IPS DF 6.9 (cell line): ENCODE results near the gene ATP6V1B1.

Experiments used
- DNase-seq: peaks from one replicate; pipeline ENCODE4 v3.0.0-alpha.2; 2013; ENCODE audit warnings: low read depth, low spot score
- H3K27ac ChIP-seq: one replicate; pipeline ENCODE4 v1.5.1; 2013; ENCODE audit warnings: low read length, control low read depth
- H3K27me3 ChIP-seq: 2 replicates; pipeline ENCODE4 v1.6.1; 2013; ENCODE audit warnings: mild to moderate bottlenecking, low read length; ENCODE audit not compliant: control insufficient read depth, insufficient read depth
- H3K36me3 ChIP-seq: 2 replicates; pipeline ENCODE4 v1.6.1; 2013; ENCODE audit warnings: low read length; ENCODE audit not compliant: control insufficient read depth, insufficient read depth
- H3K4me1 ChIP-seq: 2 replicates; pipeline ENCODE4 v1.6.1; 2013; ENCODE audit warnings: low read length; ENCODE audit not compliant: control insufficient read depth, insufficient read depth
- H3K4me3 ChIP-seq: 2 replicates; pipeline ENCODE4 v1.5.1; 2013; ENCODE audit warnings: mild to moderate bottlenecking, low read length
- H3K9me3 ChIP-seq: 2 replicates; pipeline ENCODE4 v1.6.1; 2013; ENCODE audit warnings: low read length, inconsistent platforms; ENCODE audit not compliant: control insufficient read depth, insufficient read depth
- WGBS: extraction: QIAGEN DNeasy Blood & Tissue Kit; methylation state at CpG from one replicate; pipeline ENCODE4 v1.1.7; 2013; ENCODE audit warnings: mixed read lengths, missing lambda C conversion rate; ENCODE audit not compliant: insufficient read length, insufficient coverage; 5-methylcytosine and 5-hydroxymethylcytosine counted together

Gene ATP6V1B1

DNA sequence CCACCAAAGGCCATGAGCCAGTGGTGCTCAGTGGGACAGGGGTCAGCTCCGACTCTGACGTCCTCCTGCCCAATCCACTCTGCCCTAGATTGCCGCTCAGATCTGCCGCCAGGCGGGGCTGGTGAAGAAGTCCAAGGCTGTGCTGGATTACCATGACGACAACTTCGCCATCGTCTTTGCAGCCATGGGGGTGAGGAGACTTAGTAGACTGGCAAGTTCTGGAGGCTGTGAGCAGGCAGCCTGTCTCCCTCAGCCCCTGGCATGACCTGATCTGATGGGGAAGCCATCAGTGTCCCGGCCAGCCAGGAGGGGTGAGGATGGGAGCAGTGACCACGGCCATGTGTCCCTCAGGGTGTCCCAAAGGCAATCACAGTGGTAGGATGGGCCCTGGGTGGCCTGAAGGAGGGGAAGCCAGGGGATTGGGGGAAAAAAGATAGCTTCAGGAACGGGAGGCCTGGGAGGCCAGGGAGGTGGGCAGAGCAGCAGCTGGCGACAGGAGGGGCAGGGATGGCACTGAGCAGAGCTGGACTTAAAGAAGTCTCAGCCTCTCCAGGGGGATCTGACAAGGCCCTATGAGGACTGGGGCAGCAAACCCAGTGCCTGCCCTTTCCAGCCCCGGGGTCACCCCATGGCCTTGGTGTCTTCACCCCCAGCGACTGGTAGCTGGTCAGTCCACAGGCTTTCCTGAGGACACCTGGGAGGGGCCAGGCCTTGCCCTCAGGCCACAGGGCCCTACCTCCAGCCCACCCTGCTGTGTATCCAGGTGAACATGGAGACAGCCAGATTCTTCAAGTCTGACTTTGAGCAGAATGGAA is 25.3 kb downstream of the ATP6V1B1 start:
- no peak overlapping the region for H3K4me3 ChIP-seq
- DNase-seq: no peak
- no peaks in the 10 kb centered on the region for H3K9me3 ChIP-seq
- peaks cover 3% of the 10 kb centered on the region; the same call in 1 of the 2 replicates for H3K4me1 ChIP-seq
- H3K36me3 ChIP-seq: no peaks in the 10 kb centered on the region
- WGBS: no CpG with 5 or more reads among the region's 14 CpGs
- H3K27me3 ChIP-seq: peaks cover 10% of the 10 kb centered on the region; the same call in 1 of the 2 replicates
- H3K27ac ChIP-seq: no peak overlapping the region

DNA sequence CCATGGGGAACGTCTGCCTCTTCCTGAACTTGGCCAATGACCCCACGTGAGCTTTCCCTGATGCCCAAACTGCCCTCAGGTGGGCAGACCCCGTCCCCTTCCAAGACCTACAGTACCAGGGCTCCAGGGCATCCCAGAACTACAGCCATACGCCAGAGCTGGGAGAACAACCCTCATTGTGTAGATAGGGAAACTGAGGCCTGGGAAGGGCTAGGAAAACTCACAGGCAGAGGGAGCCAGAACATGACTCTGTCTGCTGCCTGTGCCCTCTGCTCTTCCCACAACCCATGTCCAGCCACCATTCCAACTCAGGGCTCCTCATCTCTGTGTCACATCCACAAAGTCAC is 25.9 kb downstream of the ATP6V1B1 start:
- H3K27ac ChIP-seq: no peak overlapping the region
- no CpG with 5 or more reads among the region's 4 CpGs for WGBS
- H3K9me3 ChIP-seq: no peaks in the 10 kb centered on the region
- no peak for DNase-seq
- no peaks in the 10 kb centered on the region for H3K36me3 ChIP-seq
- no peak overlapping the region for H3K4me3 ChIP-seq
- H3K27me3 ChIP-seq: peaks cover 10% of the 10 kb centered on the region; the same call in 1 of the 2 replicates
- H3K4me1 ChIP-seq: peaks cover 3% of the 10 kb centered on the region; the same call in 1 of the 2 replicates

DNA sequence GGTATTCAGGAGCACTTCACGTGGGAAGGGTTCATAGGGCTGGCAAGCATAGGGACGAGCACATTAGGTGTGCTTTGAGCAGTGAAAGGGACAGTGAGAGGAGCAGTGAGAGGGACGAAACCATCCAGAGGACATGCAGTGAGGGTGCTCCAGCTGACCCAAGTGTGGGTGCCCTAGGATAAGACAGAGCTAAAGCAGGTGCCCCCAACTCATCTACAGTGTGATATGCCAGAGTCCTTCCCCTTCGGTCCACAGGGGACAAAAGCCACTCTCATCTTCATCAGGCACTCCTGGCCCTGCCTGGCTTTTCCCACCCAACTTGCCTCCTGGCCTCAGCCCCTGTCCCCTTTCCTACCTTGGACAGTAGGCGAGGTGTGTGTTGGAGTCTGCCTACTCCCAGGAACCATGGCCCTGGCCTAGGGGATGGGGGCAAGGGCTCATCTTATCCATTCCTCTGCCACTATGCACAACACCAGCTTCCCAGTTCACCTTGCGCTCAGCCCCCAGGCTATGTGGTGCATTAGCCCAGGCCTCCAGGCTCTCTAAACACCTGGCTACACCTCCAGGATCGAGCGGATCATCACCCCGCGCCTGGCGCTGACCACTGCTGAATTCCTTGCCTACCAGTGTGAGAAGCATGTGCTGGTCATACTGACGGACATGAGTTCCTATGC is 26.6 kb downstream of the ATP6V1B1 start:
- Histone ChIP-seq H3K4me1 (peaks cover 3% of the 10 kb centered on the region; the same call in 1 of the 2 replicates), H3K36me3 (no peaks in the 10 kb centered on the region), H3K27me3 (peaks cover 10% of the 10 kb centered on the region; the same call in 1 of the 2 replicates), H3K9me3 (no peaks in the 10 kb centered on the region), H3K4me3 (no peak overlapping the region), H3K27ac (no peak overlapping the region)
- DNase-seq: no peak
- no CpG with 5 or more reads among the region's 12 CpGs for WGBS

DNA sequence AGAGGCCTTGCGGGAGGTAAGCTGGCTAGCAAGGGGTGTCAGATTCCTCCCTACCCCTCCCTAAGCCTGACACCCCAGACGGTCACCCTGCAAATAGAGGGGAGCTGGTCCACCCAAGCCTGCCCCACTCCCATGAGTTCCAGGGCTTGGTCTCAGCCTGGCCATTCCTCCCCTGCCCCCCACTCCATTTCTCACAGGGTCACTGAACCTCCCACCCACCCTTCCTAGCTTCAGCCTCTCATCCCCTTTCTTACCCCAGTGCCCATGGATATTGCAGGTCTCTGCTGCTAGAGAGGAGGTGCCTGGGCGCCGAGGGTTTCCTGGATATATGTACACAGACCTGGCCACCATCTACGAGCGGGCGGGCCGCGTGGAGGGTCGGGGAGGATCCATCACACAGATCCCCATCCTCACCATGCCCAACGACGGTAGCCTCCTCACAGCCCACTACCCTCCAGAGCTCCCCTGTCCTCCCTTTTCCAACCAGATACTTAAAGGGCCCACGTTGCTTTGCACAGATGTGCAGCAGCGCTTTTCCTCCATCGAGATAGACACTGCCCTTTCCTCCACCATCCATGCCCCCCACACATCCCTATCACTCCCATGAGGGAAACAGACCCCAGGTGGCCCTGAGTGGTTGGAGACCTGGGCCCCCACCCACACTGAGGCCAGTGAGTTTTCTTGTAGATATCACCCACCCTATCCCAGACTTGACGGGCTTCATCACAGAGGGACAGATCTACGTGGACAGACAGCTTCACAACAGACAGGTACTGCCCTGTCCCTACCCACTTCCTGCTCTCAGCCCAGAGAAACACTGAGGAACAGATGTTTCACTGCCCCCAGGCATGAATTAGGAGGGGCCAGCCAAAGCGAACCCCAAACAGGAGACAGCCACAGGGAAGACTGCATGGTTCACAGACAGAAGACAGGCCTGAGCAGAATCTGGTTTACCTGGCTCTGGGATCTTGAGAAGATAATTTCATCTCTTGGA is 27.5 kb downstream of the ATP6V1B1 start:
- no CpG with 5 or more reads among the region's 18 CpGs for WGBS
- H3K27ac ChIP-seq: no peak overlapping the region
- no peaks in the 10 kb centered on the region for H3K36me3 ChIP-seq
- H3K4me3 ChIP-seq: no peak overlapping the region
- H3K27me3 ChIP-seq: peaks cover 10% of the 10 kb centered on the region; the same call in 1 of the 2 replicates
- DNase-seq: no peak
- peaks cover 3% of the 10 kb centered on the region; the same call in 1 of the 2 replicates for H3K4me1 ChIP-seq
- H3K9me3 ChIP-seq: no peaks in the 10 kb centered on the region

DNA sequence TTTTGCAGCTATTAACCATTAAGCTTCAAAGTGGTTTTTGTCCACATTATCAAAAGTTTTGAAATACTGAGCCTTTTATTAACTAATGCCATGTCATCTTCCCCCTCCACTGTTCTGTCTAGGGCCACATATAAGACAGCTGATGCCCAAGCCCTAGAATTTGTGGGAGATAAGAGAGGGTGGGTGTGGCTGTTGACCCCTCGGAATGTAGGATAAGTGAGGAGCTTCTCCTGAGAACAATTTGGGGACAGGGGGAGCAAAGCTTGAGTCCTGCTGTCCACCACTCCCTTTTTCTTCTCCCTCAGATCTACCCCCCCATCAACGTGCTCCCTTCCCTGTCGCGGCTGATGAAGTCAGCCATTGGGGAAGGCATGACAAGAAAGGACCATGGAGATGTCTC is 28.4 kb downstream of the ATP6V1B1 start:
- Histone ChIP-seq H3K27ac (no peak overlapping the region), H3K9me3 (no peaks in the 10 kb centered on the region), H3K4me3 (no peak overlapping the region), H3K36me3 (no peaks in the 10 kb centered on the region), H3K4me1 (peaks cover 3% of the 10 kb centered on the region; the same call in 1 of the 2 replicates), H3K27me3 (peaks cover 10% of the 10 kb centered on the region; the same call in 1 of the 2 replicates)
- no peak for DNase-seq
- no CpG with 5 or more reads among the region's 4 CpGs for WGBS

DNA sequence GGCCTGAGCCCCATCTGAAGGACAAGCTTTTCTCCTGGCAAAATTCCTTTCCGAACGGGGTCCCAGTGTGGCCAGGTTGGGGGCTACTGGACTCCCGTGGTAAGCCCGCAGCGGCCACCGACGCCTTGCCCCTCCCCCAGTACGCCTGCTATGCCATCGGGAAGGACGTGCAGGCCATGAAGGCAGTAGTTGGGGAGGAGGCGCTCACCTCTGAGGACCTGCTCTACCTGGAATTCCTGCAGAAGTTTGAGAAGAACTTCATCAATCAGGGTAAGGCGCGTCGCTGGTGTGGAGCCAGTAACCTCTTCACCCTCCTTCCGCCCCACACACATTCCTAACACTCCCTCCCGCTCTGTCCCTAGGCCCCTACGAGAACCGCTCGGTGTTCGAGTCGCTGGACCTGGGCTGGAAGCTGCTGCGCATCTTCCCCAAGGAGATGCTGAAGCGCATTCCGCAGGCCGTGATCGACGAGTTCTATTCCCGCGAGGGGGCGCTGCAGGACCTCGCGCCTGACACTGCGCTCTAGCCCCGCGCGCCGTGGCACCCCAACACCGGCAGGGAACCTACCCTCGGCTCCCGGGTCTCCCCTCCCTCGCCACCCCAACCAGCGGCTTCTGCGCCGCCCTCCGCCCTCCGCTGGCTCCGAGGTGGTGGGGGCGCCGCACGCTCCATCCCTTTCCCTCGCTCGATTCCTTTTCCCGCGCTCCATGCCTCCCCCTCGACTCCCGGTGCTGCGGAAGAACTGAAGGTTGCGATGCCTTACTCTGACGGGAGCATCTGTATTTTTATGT is 29.1 kb downstream of the ATP6V1B1 start:
- Histone ChIP-seq H3K4me1 (peaks cover 3% of the 10 kb centered on the region; the same call in 1 of the 2 replicates), H3K9me3 (no peaks in the 10 kb centered on the region), H3K27ac (no peak overlapping the region), H3K27me3 (peaks cover 10% of the 10 kb centered on the region; the same call in 1 of the 2 replicates), H3K36me3 (no peaks in the 10 kb centered on the region), H3K4me3 (peak overlapping the region; percentile 8; the same call in 1 of the 2 replicates)
- WGBS: no CpG with 5 or more reads among the region's 59 CpGs
- DNase-seq: no peak

DNA sequence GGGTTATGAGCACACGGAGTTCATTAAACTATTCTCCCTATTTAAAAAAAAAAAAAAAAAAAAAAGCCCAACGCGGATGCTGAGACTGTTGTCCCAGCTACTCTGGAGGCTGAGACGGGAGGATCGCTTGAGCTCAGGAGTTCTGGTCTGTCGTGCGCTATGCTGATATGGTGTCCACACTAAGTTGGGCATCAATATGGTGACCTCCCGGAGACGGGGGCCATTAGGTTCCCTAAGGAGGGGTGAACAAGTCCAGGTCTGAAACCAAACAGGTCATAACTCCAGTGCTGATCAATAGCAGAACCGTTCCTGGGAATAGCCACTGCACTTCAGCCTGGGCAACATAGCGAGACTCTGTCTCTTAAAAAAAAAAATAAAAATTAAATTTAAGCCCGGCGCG is 29.8 kb downstream of the ATP6V1B1 start:
- Histone ChIP-seq H3K27me3 (peaks cover 10% of the 10 kb centered on the region; the same call in 1 of the 2 replicates), H3K36me3 (no peaks in the 10 kb centered on the region), H3K4me3 (no peak overlapping the region), H3K27ac (no peak overlapping the region), H3K4me1 (peaks cover 3% of the 10 kb centered on the region; the same call in 1 of the 2 replicates), H3K9me3 (no peaks in the 10 kb centered on the region)
- no CpG with 5 or more reads among the region's 14 CpGs for WGBS
- DNase-seq: no peak

DNA sequence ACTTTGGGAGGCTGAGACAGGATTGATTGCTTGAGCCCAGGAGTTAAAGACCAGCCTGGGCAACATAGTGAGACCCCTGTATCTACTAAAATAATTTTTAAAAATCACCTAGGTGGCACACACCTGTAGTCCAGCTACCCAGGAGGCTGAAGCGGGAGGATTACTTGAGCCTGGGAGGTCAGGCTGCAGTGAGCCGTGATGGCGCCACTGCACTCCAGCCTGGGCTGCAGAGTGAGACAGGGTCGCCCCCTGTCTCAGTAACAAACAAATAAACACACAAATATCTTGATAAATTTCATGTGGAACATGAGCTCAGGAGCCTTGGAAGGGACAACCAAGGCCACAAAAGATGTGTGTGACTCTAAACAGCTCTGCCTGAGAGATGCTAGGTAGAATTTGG is 31.0 kb downstream of the ATP6V1B1 start:
- H3K9me3 ChIP-seq: no peaks in the 10 kb centered on the region
- no peak overlapping the region for H3K27ac ChIP-seq
- no peaks in the 10 kb centered on the region for H3K36me3 ChIP-seq
- peaks cover 3% of the 10 kb centered on the region; the same call in 1 of the 2 replicates for H3K4me1 ChIP-seq
- H3K4me3 ChIP-seq: no peak overlapping the region
- WGBS: no CpG with 5 or more reads among the region's 4 CpGs
- H3K27me3 ChIP-seq: peaks cover 10% of the 10 kb centered on the region; the same call in 1 of the 2 replicates
- DNase-seq: no peak

DNA sequence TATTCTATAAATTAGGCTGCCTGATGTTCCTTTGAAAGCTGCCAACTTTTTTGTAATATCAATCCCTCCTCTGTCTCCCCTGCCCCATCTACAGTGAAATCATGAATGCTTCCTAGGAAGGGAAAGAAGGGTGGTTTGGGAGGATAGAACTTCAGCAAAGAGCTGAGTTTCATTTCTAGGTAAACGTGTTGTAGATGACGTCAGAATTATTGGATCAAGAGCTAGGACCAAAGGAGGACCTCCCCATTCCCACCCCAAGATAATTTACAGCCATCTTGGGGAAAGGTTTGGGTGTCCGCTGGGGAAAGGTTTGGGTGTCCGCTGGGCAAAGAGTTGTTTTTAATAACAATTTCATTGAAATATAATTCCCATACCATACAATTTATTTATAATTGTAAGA is 31.5 kb downstream of the ATP6V1B1 start:
- no CpG with 5 or more reads among the region's 4 CpGs for WGBS
- Histone ChIP-seq H3K4me3 (no peak overlapping the region), H3K9me3 (no peaks in the 10 kb centered on the region), H3K36me3 (no peaks in the 10 kb centered on the region), H3K4me1 (peaks cover 3% of the 10 kb centered on the region; the same call in 1 of the 2 replicates), H3K27me3 (peaks cover 10% of the 10 kb centered on the region; the same call in 1 of the 2 replicates), H3K27ac (no peak overlapping the region)
- DNase-seq: no peak
